ENCODE data around the gene AFM. TPM values are rescaled to one million over a fixed set of nuclear protein-coding genes. Genes with fewer than 3 reads are reported as not detected.

AFM gene, protein sequence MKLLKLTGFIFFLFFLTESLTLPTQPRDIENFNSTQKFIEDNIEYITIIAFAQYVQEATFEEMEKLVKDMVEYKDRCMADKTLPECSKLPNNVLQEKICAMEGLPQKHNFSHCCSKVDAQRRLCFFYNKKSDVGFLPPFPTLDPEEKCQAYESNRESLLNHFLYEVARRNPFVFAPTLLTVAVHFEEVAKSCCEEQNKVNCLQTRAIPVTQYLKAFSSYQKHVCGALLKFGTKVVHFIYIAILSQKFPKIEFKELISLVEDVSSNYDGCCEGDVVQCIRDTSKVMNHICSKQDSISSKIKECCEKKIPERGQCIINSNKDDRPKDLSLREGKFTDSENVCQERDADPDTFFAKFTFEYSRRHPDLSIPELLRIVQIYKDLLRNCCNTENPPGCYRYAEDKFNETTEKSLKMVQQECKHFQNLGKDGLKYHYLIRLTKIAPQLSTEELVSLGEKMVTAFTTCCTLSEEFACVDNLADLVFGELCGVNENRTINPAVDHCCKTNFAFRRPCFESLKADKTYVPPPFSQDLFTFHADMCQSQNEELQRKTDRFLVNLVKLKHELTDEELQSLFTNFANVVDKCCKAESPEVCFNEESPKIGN
- not detected in 2 replicates for total RNA-seq

DNA sequence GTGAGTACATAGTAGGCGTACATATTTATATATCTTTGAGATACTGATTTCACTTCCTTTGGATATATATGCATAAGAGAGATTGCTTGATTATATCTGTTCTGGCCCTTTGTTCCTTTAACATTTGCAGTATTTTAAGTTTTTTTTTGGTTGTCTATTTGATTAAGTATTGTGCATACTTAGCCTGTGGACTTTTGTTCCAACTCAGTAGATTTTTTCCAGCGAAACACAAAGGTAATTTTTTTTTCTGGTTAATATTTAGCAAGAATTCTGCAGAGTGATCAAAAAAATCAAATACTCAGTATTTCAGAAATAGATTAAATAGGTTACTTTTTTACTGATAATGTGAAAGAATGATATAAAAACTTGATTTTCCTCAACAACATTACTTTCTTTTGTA lies at the start of gene AFM:
TSS of gene AFM (plus strand) at position 388 of the 400 bp plus-strand sequence. CDS start 31 bp downstream, outside the sequence.

DNA sequence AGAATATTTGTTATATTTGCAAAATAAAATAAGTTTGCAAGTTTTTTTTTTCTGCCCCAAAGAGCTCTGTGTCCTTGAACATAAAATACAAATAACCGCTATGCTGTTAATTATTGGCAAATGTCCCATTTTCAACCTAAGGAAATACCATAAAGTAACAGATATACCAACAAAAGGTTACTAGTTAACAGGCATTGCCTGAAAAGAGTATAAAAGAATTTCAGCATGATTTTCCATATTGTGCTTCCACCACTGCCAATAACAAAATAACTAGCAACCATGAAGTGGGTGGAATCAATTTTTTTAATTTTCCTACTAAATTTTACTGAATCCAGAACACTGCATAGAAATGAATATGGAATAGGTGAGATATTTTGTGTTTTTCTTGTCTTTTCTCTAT lies 45.6 kb upstream of the AFM start, which contains the start of gene AFP:
TSS of gene AFP (plus strand) at position 238 of the 400 bp plus-strand sequence. CDS start at position 280, 42 bp downstream.

Small RNA genes within 50 kb of the gene (small RNA-seq; reads per million reads assigned to genes)
- not detected for gene AC074250.1

Other genes starting within 250 kb of the AFM start
- gene ANKRD17, start 222.9 kb upstream of the AFM start, total RNA-seq = 97.6 and 105 TPM in 2 replicates
- gene ALB, start 77.5 kb upstream of the AFM start, total RNA-seq = 0.13 TPM in 1 of 2 replicates, not detected in the other
- gene AFP, start 45.5 kb upstream of the AFM start, total RNA-seq = not detected in 2 replicates
- gene RASSF6, start 138.7 kb downstream of the AFM start, total RNA-seq = under 0.01 TPM in 1 of 2 replicates, not detected in the other